Loucy (cell line): Measurements from ENCODE around the gene DCST1.

Experiments
- CTCF ChIP-seq: fragments of 200-600 bp; sonication (generic); conservative IDR thresholded peaks from 2 replicates; pipeline ENCODE4 v1.5.1; 2014; ENCODE audit warnings: mild to moderate bottlenecking, antibody characterized with exemption, low read length
- EZH2phosphoT487 ChIP-seq: fragments of 200-600 bp; IDR thresholded peaks from 2 replicates; pipeline ENCODE4 v1.6.1; 2018; ENCODE audit warnings: antibody characterized with exemption, mild to moderate bottlenecking, moderate library complexity, borderline replicate concordance

GRCh38 chr1:155057104-155057503, 23.5 kb downstream of the DCST1 start:
- TF ChIP-seq CTCF (no peak), EZH2phosphoT487 (no peak)
